GM21619 (cell line): ENCODE measurements around the gene PRPF6.

Experiments used
- ATAC-seq: cut with Tn5 transposase; IDR thresholded peaks from one replicate; pipeline ENCODE4 v1.9.1; 2021; ENCODE audit not compliant: unreplicated experiment

Gene PRPF6

GRCh38 chr20:64032706-64033624 is 52.0 kb downstream of the PRPF6 start:
- ATAC-seq: no peak

GRCh38 chr20:64033981-64034493 is 53.1 kb downstream of the PRPF6 start:
- no peak for ATAC-seq

- ATAC-seq: no peak
Measured at GRCh38 chr20:64035066-64035932, 54.4 kb downstream of the PRPF6 start.

GRCh38 chr20:64035933-64036345 is 55.0 kb downstream of the PRPF6 start, which contains the start of gene C20orf204:
TSS of gene C20orf204 (plus strand) at chr20:64036182. CDS start at chr20:64036324, 142 bp downstream.
- ATAC-seq: no peak

- no peak for ATAC-seq
Measured at GRCh38 chr20:64036346-64037198, 55.6 kb downstream of the PRPF6 start.

GRCh38 chr20:64037199-64037497 is 56.2 kb downstream of the PRPF6 start:
- ATAC-seq: no peak

GRCh38 chr20:64037498-64038213 is 56.7 kb downstream of the PRPF6 start:
- no peak for ATAC-seq

- peak; percentile 13 for ATAC-seq
Measured at GRCh38 chr20:64038224-64038564, 57.3 kb downstream of the PRPF6 start.

- ATAC-seq: peak; percentile 60
Measured at GRCh38 chr20:64038565-64039292, 57.8 kb downstream of the PRPF6 start.

GRCh38 chr20:64039293-64040160 is 58.6 kb downstream of the PRPF6 start:
- no peak for ATAC-seq

GRCh38 chr20:64040231-64041039 is 59.5 kb downstream of the PRPF6 start:
- ATAC-seq: no peak

- no peak for ATAC-seq
Measured at GRCh38 chr20:64041040-64041780, 60.3 kb downstream of the PRPF6 start.

GRCh38 chr20:64041781-64042053 is 60.8 kb downstream of the PRPF6 start:
- no peak for ATAC-seq

GRCh38 chr20:64042054-64042781 is 61.3 kb downstream of the PRPF6 start:
- no peak for ATAC-seq

- ATAC-seq: no peak
Measured at GRCh38 chr20:64043768-64044167, 62.8 kb downstream of the PRPF6 start.

GRCh38 chr20:64044484-64045247 is 63.7 kb downstream of the PRPF6 start:
- no peak for ATAC-seq
